ENCODE data around the gene UBXN11.

Gene UBXN11

DNA sequence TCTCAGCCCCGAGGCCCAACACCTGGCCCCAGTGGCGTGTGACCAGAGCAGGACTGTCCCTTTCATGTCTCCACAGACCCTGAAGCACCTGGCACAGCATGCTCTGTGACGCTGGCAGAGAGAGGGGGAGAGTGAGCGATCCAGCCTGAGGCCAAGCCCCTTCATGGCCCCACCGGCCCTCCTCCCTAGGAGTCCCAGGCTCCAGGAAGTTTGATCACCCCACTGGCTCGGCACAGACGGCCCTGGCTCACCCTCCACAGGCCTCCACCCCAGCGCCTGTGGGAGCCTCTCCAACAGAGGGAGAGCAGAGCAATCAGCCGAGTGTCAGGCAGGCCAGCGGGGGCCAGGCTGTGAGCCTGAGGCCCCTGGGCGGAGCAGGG, 15.6 kb downstream of the UBXN11 start:
- TF ChIP-seq EZH2phosphoT487 (IDR thresholded peaks at IDR 0.05; ENCODE audit: low read depth), result no peak
- TF ChIP-seq, protein P1, sequence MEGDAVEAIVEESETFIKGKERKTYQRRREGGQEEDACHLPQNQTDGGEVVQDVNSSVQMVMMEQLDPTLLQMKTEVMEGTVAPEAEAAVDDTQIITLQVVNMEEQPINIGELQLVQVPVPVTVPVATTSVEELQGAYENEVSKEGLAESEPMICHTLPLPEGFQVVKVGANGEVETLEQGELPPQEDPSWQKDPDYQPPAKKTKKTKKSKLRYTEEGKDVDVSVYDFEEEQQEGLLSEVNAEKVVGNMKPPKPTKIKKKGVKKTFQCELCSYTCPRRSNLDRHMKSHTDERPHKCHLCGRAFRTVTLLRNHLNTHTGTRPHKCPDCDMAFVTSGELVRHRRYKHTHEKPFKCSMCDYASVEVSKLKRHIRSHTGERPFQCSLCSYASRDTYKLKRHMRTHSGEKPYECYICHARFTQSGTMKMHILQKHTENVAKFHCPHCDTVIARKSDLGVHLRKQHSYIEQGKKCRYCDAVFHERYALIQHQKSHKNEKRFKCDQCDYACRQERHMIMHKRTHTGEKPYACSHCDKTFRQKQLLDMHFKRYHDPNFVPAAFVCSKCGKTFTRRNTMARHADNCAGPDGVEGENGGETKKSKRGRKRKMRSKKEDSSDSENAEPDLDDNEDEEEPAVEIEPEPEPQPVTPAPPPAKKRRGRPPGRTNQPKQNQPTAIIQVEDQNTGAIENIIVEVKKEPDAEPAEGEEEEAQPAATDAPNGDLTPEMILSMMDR (IDR thresholded peaks at IDR 0.05; ENCODE audit: low read depth, low read length), result no peak
- Histone ChIP-seq H2AFZ (ENCODE audit: low read depth, low read length) (no peak overlapping the region), H3K27me3 (ENCODE audit: low read depth, low read length) (no peaks in the 10 kb centered on the region), H3K4me1 (ENCODE audit: low read length) (peaks cover 46% of the 10 kb centered on the region), H3K79me2 (ENCODE audit: low read length) (no peaks in the 10 kb centered on the region), H3K4me3 (ENCODE audit: low read length) (no peak overlapping the region), H3K9me3 (ENCODE audit: insufficient read depth, low read length) (peaks cover 10% of the 10 kb centered on the region; the same call in 1 of the 2 replicates), H3K9ac (ENCODE audit: low read length) (no peak overlapping the region; the same call in 1 of the 2 replicates), H4K20me1 (ENCODE audit: insufficient read depth, low read length) (no peaks in the 10 kb centered on the region), H3K36me3 (replicated peaks; ENCODE audit: low read depth, low read length) (no peaks in the 10 kb centered on the region), H3K27ac (ENCODE audit: low read length) (no peak overlapping the region), H3K4me2 (ENCODE audit: low read length) (peak overlapping the region; percentile 55)

DNA sequence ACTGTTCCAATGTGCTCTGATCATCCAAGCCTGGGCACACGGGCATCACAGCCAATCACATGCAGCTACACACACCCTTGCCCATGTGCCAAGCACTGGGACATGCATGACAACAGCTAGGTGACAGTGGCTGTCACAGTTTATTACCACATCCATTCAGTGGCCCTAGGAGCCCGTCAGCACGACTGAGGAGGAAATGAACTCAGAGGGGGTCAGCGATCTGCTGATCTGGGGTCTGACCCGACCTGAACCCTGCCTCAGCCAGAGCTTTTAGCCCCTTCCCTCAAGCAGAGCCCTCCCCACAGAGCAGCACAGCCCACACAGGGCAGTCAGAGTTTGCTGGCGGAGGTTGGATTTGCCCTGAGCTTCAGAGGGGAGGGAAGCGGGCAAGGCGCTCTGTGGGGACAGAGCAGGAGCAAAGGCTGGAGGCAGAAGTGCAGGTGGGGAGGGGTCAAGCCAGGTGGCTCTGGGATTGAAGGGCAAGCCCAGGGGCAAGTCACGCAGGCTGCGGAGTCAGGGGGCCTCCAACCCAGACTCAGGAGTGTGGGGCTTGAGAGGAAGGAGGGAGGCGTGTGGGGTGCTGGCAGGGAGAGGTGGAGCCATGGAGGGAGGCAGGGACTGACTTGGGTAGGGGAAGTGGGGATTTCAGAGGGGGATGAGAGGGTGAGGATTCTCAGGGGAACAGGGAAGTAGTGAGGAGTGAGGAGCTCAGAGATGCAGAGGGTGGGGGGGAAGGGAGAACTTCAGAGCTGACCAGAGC, 16.1 kb downstream of the UBXN11 start:
- H3K9ac ChIP-seq (ENCODE audit: low read length), result peak overlapping the region; percentile 45; the same call in 1 of the 2 replicates
- H3K36me3 ChIP-seq (replicated peaks; ENCODE audit: low read depth, low read length), result no peaks in the 10 kb centered on the region
- TF ChIP-seq, protein P1 (IDR thresholded peaks at IDR 0.05; ENCODE audit: low read depth, low read length), result no peak
- no peak for TF ChIP-seq EZH2phosphoT487 (IDR thresholded peaks at IDR 0.05; ENCODE audit: low read depth)
- no peaks in the 10 kb centered on the region for H3K27me3 ChIP-seq (ENCODE audit: low read depth, low read length)
- H3K27ac ChIP-seq (ENCODE audit: low read length), result peak overlapping the region; percentile 62
- peak overlapping the region; percentile 55 for H3K4me2 ChIP-seq (ENCODE audit: low read length)
- H3K79me2 ChIP-seq (ENCODE audit: low read length), result no peaks in the 10 kb centered on the region
- no peak overlapping the region for H3K4me3 ChIP-seq (ENCODE audit: low read length)
- peak overlapping the region; percentile 27; the same call in 1 of the 2 replicates for H2AFZ ChIP-seq (ENCODE audit: low read depth, low read length)
- H4K20me1 ChIP-seq (ENCODE audit: insufficient read depth, low read length), result no peaks in the 10 kb centered on the region
- H3K4me1 ChIP-seq (ENCODE audit: low read length), result peaks cover 46% of the 10 kb centered on the region
- peaks cover 10% of the 10 kb centered on the region; the same call in 1 of the 2 replicates for H3K9me3 ChIP-seq (ENCODE audit: insufficient read depth, low read length)

GRCh38 chr1:26289158-26290059, 17.0 kb downstream of the UBXN11 start:
- TF ChIP-seq, protein P1 (IDR thresholded peaks at IDR 0.05; ENCODE audit: low read depth, low read length), result no peak
- no peak for TF ChIP-seq EZH2phosphoT487 (IDR thresholded peaks at IDR 0.05; ENCODE audit: low read depth)

More at GRCh38 chr1:26289158-26290059, 17.0 kb downstream of the UBXN11 start:
- no peaks in the 10 kb centered on the region for H3K27me3 ChIP-seq (ENCODE audit: low read depth, low read length)
- H3K36me3 ChIP-seq (replicated peaks; ENCODE audit: low read depth, low read length), result no peaks in the 10 kb centered on the region
- peak overlapping the region; percentile 63 for H2AFZ ChIP-seq (ENCODE audit: low read depth, low read length)
- H3K4me3 ChIP-seq (ENCODE audit: low read length), result no peak overlapping the region
- H3K9ac ChIP-seq (ENCODE audit: low read length), result peak overlapping the region; percentile 45; the same call in 1 of the 2 replicates
- H4K20me1 ChIP-seq (ENCODE audit: insufficient read depth, low read length), result no peaks in the 10 kb centered on the region
- H3K79me2 ChIP-seq (ENCODE audit: low read length), result no peaks in the 10 kb centered on the region
- H3K4me2 ChIP-seq (ENCODE audit: low read length), result peak overlapping the region; percentile 55
- H3K4me1 ChIP-seq (ENCODE audit: low read length), result peaks cover 46% of the 10 kb centered on the region
- peak overlapping the region; percentile 62 for H3K27ac ChIP-seq (ENCODE audit: low read length)
- peaks cover 10% of the 10 kb centered on the region; the same call in 1 of the 2 replicates for H3K9me3 ChIP-seq (ENCODE audit: insufficient read depth, low read length)

All from OCI-LY3 (cell line).